Measurements from ENCODE around the gene ARMCX5.
A peak's percentile ranks its signal among the peaks of the same experiment; 100 is the strongest.

DNA sequence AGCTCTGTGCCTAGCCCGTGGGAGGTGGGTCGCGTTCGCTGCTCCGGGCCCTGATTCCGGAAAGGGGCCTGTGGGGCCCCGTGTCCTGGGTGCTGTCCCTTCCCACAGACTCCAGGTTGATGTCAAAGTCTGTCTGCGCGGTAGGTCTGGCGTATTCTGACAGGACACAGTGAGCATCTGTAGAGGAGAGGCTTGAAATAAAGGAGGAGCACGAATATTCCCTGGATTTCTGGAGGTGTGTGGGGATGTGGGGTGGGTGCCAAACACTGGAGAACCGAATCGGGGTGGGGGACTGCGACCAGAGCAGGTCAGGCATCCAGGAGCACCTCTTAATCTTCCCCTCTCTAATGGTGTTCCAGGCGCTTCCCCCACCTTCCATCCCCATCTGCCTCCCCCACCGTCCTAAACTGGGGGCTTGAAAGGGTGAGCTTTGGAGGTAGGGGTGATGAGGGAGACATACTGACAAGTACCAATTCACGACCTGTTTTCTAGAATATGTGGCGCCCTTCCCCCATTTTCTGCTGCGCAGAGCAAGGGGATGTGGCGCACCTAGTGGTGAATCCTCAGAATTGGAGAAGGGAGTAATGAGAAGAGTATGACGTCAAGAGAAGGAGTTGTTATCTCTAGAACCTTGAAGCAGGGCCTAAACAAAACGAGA is 52.8 kb downstream of the ARMCX5 start:
- TF ChIP-seq POLR2A (IDR thresholded peaks at IDR 0.05) (no peak), CTCF (IDR thresholded peaks at IDR 0.05) (peak; percentile 30 to 57 (median 47))

All from sigmoid colon (tissue), 3 donors.